GM21825 (cell line): ENCODE measurements around the gene CCN5.

Experiments
- ATAC-seq: cut with Tn5 transposase; IDR thresholded peaks from one replicate; pipeline ENCODE4 v1.9.1; 2021; ENCODE audit warnings: mild to moderate bottlenecking, moderate library complexity; ENCODE audit not compliant: unreplicated experiment

The CCN5 gene

DNA sequence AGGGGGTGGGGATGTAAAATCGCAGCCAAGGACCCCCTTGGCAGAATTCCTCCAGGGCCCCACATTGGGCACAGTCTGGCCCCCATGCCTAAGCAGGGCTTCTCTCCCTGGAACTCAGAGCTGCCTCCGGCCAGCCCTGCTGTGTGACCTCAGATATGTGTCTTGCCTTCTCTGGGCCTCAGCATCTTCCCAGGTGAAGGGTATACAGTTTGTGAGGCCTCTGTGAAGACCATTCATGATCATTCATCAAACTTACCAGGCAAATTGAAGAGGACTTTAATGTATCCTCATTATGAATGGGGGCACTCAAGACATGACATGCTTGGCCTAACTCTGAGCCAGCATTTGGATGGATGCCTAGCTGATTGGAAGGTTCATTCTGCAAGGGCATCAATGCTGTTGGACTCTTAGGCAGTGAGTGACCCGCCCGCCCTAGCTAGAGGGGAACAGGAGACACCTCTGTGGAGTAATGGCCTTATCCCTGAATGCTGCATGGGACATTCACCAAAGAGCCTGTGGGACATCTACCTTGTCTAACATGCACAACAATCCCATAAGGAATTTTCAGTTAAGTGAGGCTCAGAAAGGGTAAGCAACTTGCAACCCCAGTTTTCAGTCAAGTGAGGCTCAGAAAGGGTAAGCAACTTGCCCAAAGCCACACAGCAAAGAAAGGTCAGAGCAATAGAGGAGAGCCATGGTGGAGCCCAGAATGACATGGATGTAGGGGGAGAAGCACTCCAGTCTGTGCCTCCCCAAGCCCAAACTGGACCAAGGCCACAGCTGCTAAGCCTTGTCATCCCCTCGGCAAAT, 535 bp downstream of the CCN5 start:
- ATAC-seq = no peak

DNA sequence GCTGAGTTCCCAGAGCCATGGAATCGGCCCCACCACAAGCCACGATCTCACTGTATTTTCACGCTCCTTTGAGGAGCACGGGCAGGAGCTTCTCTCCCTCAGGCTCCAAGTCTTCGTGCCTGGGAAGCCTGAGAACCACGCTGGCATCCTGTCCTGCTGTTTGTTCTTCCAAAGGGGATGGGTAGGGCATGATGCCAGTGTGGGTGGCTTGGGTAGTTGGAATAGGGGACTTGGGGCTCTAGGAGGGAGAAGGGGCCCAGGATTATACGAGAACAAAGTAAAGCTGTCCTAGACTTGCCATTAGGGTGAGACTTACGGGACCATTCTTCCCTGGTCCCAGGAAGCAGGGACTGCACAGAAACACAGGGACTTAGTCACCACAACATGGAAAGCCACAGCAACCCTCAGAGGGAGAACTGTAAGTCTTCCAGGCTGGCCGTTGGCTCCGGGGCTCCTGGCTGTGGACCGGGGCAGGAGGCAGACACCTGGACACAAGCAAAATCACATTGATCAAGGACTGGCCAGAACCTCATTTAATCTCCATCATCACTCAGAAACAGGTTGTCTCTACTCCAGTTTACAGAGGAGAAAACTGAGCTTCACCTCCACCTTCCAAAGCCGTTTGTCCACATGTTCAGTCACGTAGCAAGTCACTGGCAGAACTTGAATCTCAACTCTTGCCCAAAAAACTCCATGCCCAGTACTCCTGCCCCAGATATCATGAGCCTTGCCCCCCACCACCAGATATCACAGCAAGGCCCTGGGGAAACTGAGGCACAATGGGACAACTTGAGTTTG, 1.3 kb downstream of the CCN5 start:
- no peak for ATAC-seq

DNA sequence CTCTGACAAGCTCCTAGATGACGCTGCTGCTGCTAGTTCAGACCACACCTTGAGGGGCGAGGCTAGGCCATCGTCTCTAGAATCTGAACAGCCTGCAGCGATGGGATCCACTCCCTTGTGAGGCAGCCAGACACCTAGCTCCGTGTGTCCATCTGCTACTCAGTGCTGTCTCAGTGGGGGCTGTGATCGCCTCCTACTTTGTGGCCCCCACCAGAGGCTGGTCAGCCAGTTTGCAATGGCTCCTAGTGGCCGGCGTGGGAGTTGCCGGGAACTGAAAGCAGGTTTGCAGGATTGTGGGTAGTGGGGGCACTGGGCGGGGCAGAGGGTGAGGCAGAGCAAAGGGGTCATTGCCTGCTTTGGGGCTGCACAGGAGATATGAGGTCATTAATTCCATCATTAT, 2.8 kb downstream of the CCN5 start:
- no peak for ATAC-seq

DNA sequence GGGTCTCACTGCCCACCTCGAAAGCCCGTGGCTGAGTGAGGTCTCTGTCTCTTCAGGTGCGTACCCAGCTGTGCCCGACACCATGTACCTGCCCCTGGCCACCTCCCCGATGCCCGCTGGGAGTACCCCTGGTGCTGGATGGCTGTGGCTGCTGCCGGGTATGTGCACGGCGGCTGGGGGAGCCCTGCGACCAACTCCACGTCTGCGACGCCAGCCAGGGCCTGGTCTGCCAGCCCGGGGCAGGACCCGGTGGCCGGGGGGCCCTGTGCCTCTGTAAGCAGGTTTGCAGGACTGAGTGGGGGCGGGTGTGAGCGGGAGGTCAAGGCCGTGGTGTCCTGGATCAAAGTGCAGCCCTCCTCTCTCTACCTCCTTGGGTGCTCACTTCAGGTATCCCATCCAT, 4.7 kb downstream of the CCN5 start:
- no peak for ATAC-seq

DNA sequence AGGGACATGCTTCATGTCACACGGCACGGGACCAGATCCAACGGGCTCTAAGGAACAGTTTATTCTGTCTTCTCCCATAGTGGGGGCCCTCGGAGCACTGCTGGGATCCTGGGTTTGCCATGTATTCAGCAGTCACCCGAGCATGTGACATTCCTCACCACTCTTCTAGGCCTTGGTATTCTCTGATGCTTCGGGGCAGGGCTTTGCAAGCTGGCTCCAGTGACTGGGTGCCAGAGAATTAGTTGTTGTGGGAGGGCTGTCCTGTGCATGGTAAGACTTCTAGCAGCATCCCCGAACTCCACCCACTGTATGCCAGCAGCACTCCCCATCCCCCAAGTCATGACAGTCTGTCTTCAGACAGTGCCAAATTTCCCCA, 5.4 kb downstream of the CCN5 start:
- no peak for ATAC-seq

DNA sequence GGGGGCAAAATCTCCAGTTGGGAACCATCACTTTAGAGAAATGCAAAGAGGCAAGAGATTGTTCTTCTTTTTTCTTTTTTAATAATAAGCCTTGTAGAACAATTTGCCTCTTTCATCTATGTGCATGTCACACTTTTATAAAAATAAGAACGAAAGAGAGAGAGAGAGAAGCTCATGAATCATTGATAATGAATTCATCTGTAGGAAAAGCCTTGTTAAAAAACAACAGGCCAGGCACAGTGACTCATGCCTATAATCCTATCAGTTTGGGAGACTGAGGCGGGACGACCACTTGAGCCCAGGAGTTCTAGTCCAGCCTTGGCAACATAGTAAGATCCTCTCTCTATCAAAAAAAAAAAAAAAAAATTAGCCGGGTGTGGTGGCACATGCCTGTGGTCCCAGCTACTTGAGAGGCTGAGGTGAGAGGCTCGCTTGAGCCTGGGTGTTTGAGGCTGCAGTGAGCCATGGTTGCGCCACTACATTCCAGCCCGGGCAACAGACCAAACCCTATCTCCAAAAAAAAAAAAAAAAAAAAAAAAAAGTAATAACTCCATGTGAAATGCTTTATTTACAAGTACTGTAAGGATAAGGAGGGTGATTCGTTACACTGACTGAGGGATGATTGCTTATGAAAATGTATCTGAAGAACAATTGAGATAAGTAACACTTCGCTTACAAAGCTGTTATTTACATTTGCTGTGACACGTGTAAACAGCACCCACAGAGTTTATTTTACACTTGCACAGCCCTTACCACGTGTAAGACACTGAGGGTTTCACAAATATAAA, 6.0 kb downstream of the CCN5 start:
- no peak for ATAC-seq

DNA sequence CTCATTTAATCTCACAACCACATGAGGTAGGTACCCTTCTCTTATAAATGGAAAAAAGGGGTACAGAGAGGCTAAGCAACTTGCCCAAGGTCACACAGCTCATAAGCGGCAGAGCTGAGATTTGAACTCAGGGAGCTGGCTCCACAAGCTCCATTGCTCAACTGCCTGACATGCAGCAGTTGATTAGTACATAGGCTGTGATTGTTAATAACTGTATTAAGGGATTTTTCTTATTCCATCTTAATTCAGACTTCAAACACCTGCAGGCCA, 6.6 kb downstream of the CCN5 start:
- ATAC-seq = no peak

DNA sequence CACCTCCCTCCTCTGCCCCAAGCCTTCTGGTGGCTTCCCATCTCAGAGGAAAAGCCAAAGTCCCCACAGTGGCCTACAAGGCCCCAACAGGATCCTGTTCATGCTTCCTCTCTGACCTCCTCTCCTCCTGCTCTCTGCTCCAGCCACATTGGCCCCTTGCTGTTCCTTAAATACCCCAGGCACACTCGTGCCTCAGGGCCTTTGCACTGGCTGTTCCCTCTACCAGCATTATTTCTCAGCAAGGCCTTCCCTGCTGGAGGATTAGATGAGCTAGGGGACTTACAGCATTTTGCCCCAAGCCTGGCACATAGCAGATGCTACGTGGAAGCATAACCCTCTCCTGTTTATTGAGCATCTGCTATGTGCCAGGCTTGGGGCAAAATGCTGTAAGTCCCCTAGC, 7.8 kb downstream of the CCN5 start:
- ATAC-seq = no peak

DNA sequence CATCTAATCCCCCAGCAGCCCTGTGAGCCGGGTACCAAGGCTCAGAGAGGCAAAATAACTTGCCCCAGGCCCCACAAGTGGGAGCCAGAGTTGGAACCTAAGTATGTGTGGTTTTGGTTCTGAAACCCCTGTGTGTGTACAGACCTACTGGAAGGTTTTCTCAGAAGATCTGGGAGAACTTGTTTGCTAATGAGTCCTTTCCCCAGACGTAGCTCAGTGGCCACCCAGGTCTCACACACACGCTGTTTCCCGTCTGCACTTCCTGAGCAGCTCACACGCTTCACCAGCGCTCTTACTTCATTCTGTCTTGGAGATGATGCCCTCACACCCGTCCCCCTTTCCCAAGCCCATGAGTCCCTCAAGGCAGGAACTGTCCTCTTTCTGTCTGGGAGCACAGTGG, 8.2 kb downstream of the CCN5 start:
- ATAC-seq = no peak

DNA sequence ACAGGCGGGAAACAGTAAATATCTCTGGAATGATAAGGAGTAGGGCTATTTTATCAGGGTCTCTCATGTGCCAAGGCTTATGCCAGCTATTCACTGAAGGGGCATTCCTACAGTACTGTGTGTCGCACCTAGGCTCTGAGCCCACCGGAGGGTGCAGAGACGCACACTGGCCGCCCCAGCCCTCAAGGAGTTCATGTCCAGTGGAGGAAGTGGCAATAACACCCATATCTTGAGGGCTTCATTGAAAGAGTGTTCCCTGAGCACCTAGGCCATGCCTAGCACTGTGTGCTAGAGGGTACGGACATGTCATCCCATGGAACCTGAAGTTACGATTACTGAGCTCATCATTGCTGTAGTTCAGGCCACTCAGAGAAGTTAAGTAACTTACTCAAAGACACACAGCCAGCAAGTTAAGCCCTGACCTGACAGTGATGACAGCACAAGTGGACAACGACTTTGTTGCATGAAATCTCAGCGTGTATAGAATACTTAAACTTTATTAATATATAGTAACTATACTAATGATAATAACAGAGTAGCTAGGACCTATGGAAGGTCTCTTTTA, 8.7 kb downstream of the CCN5 start:
- ATAC-seq = no peak

DNA sequence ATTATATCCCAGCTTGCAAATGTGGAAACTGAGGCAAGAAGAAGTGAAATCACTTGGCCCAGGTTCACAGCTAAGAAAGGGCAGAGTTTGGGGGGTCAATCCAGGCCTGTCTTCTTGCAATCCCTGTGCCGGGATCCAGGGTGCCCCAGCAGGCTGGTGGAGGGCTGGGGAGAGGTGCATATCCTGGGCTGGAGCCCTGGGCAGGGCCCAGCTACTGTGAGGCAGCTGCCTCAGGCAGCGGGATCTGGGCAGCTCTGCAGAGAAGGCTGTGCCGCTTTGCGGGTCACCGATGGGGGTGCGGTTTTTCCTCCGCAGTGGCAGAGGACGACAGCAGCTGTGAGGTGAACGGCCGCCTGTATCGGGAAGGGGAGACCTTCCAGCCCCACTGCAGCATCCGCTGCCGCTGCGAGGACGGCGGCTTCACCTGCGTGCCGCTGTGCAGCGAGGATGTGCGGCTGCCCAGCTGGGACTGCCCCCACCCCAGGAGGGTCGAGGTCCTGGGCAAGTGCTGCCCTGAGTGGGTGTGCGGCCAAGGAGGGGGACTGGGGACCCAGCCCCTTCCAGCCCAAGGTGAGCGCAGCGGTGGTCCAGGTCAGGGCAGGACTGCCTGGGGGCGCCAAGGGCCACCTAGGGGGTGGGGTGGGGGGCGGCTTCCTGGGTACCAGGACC, 9.4 kb downstream of the CCN5 start:
- no peak for ATAC-seq

DNA sequence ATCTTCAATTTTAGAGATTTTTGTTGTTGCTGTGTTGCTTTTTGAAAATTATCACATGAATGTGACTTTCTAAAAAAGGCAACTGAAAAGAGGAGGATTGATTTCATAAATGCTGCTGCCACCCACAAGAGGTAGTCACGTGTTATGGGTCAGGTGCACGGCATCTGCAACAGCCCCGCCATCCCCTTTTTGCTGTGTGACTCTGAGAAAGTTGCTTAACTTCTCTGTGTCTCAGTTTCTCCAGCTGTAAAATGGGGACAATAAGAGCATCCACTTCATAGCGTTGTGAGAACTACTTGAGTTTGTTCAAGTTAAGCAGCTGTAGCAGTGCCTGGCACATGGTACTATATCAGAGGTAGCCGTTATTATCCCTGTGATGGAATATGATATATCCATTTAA, 10.7 kb downstream of the CCN5 start:
- no peak for ATAC-seq

DNA sequence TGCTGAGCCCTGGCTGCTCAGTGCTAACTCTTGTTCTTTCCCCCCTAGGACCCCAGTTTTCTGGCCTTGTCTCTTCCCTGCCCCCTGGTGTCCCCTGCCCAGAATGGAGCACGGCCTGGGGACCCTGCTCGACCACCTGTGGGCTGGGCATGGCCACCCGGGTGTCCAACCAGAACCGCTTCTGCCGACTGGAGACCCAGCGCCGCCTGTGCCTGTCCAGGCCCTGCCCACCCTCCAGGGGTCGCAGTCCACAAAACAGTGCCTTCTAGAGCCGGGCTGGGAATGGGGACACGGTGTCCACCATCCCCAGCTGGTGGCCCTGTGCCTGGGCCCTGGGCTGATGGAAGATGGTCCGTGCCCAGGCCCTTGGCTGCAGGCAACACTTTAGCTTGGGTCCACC, 11.9 kb downstream of the CCN5 start:
- no peak for ATAC-seq

DNA sequence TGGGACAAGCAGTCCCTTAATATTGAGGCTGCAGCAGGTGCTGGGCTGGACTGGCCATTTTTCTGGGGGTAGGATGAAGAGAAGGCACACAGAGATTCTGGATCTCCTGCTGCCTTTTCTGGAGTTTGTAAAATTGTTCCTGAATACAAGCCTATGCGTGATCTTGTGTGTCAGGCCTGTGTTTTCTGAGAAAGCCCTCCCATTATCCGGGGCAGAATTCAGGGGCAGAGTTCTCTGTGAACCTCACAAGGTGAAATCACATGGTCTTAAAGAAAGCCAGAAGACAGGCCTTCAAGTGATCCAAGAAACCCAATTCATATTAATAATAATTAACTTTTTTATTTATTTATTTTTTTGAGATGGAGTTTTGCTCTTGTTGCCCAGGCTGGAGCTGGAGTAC, 12.5 kb downstream of the CCN5 start:
- ATAC-seq = no peak

DNA sequence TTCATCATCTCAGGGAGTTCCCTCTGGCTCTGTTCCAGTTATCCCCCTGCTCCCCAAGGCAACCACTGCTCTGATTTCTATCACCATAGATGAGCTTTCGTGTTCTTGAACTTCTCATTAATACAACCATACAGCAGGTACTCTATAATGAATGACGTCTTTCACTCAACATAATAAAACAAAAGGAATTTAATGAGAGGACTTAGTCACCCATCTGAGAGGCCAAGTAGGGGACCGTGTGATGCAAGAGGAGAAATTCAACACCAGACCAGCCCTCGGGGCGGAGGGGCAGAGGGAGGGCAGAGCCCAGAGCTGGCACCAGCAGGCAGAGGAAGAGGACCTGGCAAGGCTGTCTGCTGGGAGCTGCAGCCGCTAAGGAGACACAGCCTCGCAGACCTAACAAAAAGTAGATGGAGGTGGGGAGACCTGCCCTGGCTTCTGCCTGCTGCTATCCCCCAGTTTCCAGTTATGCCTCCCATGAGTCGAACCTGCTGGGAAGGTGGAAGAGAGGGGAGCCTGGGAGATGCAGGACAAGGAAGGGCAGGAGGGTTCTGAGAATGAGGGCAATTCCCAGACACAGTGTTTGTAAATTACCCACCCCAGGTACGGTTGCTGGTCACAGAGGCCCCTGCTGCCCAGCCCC, 13.8 kb downstream of the CCN5 start:
- ATAC-seq = no peak

DNA sequence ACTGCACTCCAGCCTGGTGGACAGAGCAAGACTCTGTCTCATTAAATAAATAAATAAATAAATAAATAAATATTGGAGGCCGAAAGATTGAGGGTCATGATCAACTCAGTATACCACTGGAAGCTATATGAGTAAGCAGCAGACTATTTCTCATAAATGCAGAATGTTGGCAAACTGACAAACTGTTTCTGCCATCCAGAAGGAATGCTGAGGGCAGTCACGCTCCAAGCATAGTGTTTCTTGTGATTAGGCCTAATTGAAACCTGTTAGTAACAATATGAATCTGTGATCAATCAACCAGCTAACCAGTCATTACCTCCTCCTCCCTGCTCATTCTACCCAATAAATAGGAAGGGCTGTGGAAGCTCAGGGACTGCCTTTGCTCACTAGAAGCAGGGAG, 15.3 kb downstream of the CCN5 start:
- no peak for ATAC-seq

DNA sequence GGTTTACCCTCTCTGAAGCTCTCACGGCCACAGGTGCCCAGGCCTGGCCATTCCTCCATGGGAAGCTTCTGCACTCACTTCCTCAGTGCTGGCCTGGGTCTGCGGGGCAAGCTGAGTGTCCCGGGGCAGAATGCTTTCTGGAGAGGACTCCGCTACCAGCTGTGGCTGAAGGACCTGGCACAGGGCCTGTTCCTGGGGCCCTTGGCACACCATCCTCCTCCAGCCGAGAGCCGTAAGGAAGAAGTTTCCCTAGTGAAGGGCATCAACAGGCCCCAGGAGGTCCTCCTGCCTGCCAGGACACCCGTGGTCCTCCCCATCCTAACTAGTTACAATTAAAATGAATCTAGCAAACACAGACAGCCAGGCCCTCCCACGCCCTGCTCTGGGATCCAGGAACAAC, 16.5 kb downstream of the CCN5 start:
- ATAC-seq = no peak

DNA sequence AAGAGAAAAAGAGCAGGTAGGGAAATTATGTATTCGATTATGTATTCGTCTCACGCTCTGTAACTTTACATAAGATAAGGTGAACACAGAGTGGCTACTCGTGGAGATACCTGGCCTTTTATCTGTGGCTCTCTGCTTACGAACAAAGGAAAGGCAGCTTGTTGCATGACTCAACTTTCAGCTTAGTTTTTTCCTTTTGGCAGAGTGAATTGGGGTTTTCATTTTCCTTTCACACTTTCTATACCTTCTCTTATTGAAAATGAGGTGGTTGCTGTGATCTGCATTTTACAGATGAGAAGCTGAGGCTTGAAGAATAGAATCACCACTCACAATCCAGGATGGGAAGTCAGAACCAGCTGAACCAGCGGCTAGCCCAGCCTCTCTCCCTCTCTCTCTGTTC, 17.2 kb downstream of the CCN5 start:
- no peak for ATAC-seq

DNA sequence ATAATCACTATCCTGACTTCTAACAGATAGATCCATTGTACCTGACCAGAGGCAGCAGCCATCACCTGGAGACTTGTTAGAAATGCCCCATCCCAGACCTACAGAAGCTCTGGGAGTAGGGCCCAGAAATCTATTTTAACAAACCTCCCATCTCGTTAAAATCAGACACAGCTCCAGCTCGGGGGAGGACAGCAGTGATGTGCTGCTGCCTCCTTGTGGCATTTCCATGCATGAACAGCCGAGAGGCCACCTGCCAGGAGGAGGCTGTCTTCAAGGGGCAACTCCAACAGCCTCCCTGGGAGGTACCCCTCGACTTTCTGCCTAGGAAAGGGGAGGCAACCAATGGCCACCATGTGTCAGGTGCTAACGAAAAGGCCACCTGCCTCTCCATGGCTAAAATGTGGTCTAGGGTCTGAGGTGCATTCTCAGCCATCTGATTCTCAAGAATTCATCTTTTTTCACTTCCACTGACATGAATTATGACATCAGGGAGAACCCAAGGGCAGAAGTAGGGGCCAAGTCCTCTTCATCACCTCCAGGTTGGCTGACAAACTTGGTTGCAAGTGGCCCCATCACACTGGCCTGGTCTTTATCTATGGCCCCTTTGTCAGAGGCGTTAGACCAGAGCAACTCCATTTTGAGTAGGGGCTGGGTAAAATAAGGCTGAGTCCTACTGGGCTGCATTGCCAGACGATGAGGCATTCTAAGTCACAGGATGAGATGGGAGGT, 18.3 kb downstream of the CCN5 start:
- no peak for ATAC-seq

DNA sequence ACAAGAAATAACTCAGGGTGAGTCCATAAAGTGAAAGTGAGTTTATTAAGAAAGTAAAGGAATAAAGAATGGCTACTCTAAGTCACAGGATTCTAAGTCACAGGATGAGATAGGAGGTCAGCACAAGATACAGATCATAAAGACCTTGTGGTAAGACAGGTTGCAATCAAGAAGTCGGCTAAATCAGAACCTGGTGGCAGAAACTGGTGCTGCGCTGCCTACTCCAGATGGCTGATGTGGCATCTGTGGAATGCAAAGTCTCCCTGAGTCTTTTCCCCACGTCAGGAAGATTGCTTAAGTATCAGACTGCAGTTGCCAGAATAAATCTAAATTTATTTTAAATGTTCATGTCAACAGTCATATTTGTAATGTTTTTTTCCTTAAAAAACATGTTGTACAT, 19.8 kb downstream of the CCN5 start:
- ATAC-seq = no peak
